Activated CD4-positive, alpha-beta T cell treated with anti-CD3 and anti-CD28 coated beads for 36 hours (primary cell): ENCODE results near the gene IRX4. TPM values are rescaled to one million over a fixed set of nuclear protein-coding genes. Genes with fewer than 3 reads are reported as not detected.
"Not testable (repeated sequence)": the region's sequence is repeated elsewhere in the genome, so short reads cannot be mapped to it uniquely, and the experiment has no call there.

Source experiments
- ATAC-seq: fragments of 200-7000 bp; cut with Tn5 transposase; one replicate; pipeline ENCODE4 v1.10.0; 2021; ENCODE audit warnings: mild to moderate bottlenecking, moderate library complexity
- CTCF ChIA-PET: fragments of 350-600 bp; sonication (Branson Sonifier 250); formaldehyde crosslinking; loops from one replicate; lab custom pipeline; 2021; ENCODE audit warnings: antibody characterized with exemption; lab: Charles Lee
- POLR2A ChIA-PET: fragments of 350-600 bp; sonication (Branson Sonifier 250); formaldehyde crosslinking; loops from one replicate; lab custom pipeline; 2021; ENCODE audit warnings: antibody characterized with exemption, inconsistent platforms; lab: Charles Lee
- DNase-seq: peaks from one replicate; pipeline ENCODE4 v3.0.0-alpha.2; 2020
- H3K27ac Mint-ChIP-seq: one replicate; pipeline ENCODE4 v1.8.0; 2021; ENCODE audit warnings: mixed read lengths
- H3K27me3 Mint-ChIP-seq: one replicate; pipeline ENCODE4 v1.8.0; 2021; ENCODE audit warnings: mixed read lengths
- H3K36me3 Mint-ChIP-seq: one replicate; pipeline ENCODE4 v1.8.0; 2021; ENCODE audit warnings: low read depth, mixed read lengths
- H3K4me1 Mint-ChIP-seq: one replicate; pipeline ENCODE4 v1.8.0; 2021; ENCODE audit warnings: mixed read lengths
- H3K4me3 Mint-ChIP-seq: one replicate; pipeline ENCODE4 v1.8.0; 2021; ENCODE audit warnings: mild to moderate bottlenecking, moderate library complexity, mixed read lengths
- H3K9me3 Mint-ChIP-seq: one replicate; pipeline ENCODE4 v1.8.0; 2021; ENCODE audit warnings: low read depth, mixed read lengths
- intact Hi-C, 2 experiments: fragments of 100-400 bp; cut with DNase I in 1 of 2; cut with micrococcal nuclease in 1 of 2; formaldehyde crosslinking; loops; one replicate each; pipeline versions ENCODE4 v1.14.2 to v1.15.1; 2022 to 2024; cut with DNase I, micrococcal nuclease
- total RNA-seq, 2 experiments: library from RNA; stranded (reverse); gene quantifications; one replicate each; pipeline ENCODE4 v1.2.3, GENCODE V29; 2021

Gene IRX4
- total RNA-seq, 2 experiments from 2014 or later: not detected

DNA sequence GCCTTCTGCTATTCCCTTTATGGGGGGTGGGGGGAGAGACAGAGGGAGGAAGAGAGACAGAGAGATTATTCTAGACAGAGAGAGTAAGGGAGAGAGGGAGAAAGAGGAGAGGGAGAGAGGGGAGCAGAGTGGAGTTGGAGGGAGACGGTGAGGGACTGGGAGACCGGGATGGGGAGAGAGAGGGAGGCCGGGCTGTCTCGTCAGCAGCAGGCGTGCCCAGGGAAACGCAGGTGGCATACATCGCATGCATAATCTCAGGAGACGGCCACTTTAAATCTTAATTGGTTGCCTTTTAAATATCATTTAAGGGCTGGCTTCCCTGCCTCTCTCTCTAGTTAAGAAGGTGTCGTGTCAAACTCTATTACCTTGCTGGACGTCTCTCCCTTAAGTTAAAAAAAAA is 8.4 kb downstream of the IRX4 start:
- no peaks in the 10 kb centered on the region for H3K9me3 Mint-ChIP-seq
- H3K27ac Mint-ChIP-seq: no peak overlapping the region
- H3K27me3 Mint-ChIP-seq: peaks cover 30% of the 10 kb centered on the region
- POLR2A ChIA-PET: no interaction called here
- DNase-seq: no peak
- no peaks in the 10 kb centered on the region for H3K36me3 Mint-ChIP-seq
- no peak for ATAC-seq
- no peak overlapping the region for H3K4me3 Mint-ChIP-seq
- intact Hi-C loops: no loop called here
- H3K4me1 Mint-ChIP-seq: peaks cover 8% of the 10 kb centered on the region
- CTCF ChIA-PET: no interaction called here

DNA sequence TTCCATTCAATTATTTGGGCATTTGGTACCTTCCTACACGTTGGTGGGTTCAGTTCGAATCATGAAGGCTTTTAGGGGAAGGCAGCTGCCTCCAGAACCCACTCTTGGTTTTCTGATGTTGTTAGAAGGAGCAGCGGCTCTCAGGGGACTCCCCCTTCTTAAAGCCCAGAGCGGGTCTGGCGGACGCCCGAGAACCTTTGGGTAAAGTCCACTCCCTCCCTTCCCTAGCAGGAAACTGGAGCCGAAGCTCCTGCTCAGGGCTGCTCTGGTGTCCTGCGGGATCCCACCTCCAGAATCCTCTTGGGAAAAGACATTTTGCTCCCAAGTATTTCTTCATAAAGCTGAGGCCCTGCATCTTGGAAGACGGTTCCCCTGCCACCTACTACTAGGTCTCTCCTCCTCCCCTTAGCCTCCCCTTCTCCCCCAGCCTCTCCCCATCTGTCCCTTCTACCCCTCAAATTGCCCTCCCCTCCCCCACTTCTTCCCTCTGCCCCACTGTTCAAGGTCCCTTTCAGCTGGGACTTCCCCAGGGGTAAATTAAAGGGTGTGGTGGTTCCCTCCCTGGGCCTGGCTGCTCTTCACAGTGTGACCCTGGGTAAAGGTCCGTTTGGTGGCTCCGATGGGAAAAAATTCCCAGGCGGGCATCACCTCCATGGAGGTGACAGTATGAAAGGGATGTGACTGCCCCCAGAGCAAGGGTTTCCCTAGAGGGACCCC is 9.3 kb downstream of the IRX4 start:
- Mint-ChIP-seq H3K27ac (no peak overlapping the region), H3K4me1 (peaks cover 8% of the 10 kb centered on the region), H3K36me3 (no peaks in the 10 kb centered on the region), H3K9me3 (no peaks in the 10 kb centered on the region), H3K27me3 (peaks cover 28% of the 10 kb centered on the region), H3K4me3 (no peak overlapping the region)
- CTCF ChIA-PET: no interaction called here
- DNase-seq (no peak), ATAC-seq (no peak)
- intact Hi-C loops: no loop called here
- POLR2A ChIA-PET: no interaction called here

DNA sequence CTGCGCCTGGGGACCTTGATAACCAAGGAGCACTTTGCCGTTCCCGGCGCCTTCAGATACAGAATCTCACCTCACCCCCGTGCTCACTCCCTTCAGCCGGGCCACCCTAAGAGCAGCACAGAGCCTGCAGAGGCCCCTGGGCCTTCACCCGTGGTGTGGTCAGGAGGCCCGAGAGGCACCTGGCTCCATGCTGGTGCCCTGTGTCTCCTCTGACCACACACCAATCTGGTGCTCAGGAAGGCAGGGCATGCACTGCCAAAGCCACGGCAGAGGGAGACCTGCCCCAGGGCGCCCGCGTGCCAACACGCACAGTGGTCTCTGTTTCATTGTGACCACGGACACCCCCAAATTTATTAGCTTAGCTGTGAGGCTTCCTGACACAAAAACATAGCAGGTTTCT is 11.3 kb downstream of the IRX4 start:
- ChIA-PET POLR2A (no interaction called here), CTCF (no interaction called here)
- ATAC-seq: no peak
- Mint-ChIP-seq H3K36me3 (no peaks in the 10 kb centered on the region), H3K4me1 (peaks cover 5% of the 10 kb centered on the region), H3K4me3 (no peak overlapping the region), H3K27ac (no peak overlapping the region), H3K9me3 (no peaks in the 10 kb centered on the region), H3K27me3 (peaks cover 27% of the 10 kb centered on the region)
- intact Hi-C loops: no loop called here
- DNase-seq: no peak

DNA sequence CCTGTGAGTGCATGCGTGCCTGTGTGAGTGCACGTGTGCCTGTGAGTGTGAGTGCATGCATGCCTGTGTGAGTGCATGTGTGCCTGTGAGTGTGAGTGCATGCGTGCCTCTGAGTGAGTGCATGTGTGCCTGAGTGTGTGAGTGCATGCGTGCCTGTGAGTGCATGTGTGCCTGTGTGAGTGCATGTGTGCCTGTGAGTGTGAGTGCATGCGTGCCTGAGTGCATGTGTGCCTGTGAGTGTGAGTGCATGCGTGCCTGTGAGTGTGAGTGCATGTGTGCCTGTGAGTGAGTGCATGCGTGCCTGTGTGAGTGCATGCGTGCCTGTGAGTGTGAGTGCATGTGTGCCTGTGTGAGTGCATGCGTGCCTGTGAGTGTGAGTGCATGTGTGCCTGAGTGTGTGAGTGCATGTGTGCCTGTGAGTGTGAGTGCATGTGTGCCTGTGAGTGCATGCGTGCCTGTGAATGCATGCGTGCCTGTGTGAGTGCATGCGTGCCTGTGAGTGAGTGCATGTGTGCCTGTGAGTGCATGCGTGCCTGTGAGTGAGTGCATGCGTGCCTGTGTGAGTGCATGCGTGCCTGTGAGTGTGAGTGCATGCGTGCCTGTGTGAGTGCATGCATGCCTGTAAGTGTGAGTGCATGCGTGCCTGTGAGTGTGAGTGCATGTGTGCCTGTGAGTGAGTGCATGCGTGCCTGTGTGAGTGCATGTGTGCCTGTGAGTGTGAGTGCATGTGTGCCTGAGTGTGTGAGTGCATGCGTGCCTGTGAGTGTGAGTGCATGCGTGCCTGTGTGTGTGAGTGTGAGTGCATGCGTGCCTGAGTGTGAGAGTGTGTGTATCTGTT is 12.1 kb downstream of the IRX4 start:
- CTCF ChIA-PET, ATAC-seq, H3K4me1 Mint-ChIP-seq, POLR2A ChIA-PET, intact Hi-C loops, DNase-seq, H3K27ac Mint-ChIP-seq, H3K36me3 Mint-ChIP-seq, H3K9me3 Mint-ChIP-seq, H3K4me3 Mint-ChIP-seq: not testable (repeated sequence)
- H3K27me3 Mint-ChIP-seq: peaks cover 24% of the 10 kb centered on the region

DNA sequence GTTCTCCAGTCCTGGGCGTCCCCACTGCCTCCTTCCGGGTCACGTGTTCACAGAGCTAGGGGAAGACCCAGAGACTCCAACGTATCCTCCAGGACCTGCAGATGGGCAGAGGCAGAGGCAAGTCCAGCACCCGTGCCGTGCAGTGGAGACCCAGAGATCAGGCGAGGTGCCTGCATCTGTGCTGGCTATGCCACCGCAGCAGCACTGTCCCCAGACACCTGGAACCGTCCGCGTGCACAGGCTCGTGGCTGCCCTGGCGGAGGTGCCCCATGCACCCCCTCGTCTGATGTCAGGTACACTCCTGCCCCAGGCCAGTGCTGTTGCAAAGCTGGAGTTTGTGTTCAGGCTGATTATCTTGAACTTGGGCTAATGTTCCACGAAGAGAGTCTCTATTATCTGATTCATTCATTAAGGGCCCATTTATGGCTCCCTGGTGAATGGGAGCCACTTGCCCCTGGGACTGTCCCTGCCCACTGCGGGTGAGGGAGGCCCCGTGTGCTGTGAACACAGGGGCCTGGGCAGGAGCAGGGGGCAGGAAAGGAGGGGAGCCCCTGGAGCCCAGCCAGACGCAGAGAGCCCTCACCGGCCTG is 13.7 kb downstream of the IRX4 start:
- no peak for ATAC-seq
- Mint-ChIP-seq H3K27ac (no peak overlapping the region), H3K4me1 (no peaks in the 10 kb centered on the region), H3K36me3 (no peaks in the 10 kb centered on the region), H3K4me3 (no peak overlapping the region), H3K9me3 (no peaks in the 10 kb centered on the region), H3K27me3 (peaks cover 22% of the 10 kb centered on the region)
- ChIA-PET POLR2A (no interaction called here), CTCF (no interaction called here)
- DNase-seq: no peak
- intact Hi-C loops: no loop called here

DNA sequence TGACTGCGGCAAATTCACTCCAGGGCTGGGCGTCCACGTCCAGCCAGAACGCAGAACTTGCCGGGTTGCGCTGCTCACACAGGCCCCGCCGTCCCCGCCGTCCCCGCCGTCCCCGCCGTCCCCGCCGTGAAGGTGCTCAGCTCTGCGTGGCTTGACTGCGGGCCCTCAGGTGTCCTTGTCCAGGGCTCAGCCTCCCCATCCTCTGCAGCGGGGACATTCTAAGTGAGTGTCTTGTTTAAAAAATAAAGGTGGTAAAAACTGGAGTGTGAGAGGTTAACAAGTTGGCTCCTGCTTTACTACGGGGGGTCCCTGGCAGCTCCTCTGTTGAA is 14.9 kb downstream of the IRX4 start:
- Mint-ChIP-seq H3K4me3 (no peak overlapping the region), H3K27ac (no peak overlapping the region), H3K9me3 (no peaks in the 10 kb centered on the region), H3K36me3 (no peaks in the 10 kb centered on the region), H3K4me1 (no peaks in the 10 kb centered on the region), H3K27me3 (peaks cover 18% of the 10 kb centered on the region)
- POLR2A ChIA-PET: no interaction called here
- ATAC-seq (no peak), DNase-seq (no peak)
- intact Hi-C loops: no loop called here
- CTCF ChIA-PET: no interaction called here

DNA sequence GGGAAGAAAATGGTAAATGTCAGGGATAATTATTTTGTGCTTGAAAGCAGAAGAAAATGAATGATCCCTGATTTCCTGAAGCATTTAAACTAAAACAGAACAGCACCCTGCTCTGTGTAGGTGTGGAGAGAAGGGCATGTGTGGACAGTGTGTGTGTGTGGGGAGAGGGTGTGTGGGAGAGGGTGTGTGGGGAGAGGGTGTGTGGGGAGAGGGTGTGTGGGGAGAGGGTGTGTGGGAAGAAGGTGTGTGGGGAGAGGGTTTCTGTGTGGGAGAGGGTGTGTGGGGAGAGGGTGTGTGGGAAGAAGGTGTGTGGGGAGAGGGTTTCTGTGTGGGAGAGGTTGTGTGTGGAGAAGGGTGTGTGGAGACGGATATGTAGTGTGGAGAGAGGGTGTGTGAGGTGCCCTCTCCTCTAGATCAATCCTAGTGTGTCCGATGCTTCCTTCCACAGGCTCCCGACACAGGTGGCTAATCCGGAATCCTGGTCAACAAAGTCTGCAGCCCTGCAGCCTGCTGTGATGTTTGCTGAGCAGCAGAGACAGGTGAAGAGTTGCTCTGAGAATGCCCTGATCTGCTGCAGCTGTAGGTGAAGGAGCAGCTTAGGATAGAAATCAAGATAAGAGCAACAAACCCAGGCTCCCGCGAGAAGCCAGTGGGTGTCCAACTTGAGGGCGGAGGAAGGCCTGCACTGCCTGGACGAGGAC is 15.5 kb downstream of the IRX4 start:
- POLR2A ChIA-PET: no interaction called here
- H3K36me3 Mint-ChIP-seq: no peaks in the 10 kb centered on the region
- DNase-seq: no peak
- peaks cover 16% of the 10 kb centered on the region for H3K27me3 Mint-ChIP-seq
- H3K4me3 Mint-ChIP-seq: no peak overlapping the region
- H3K9me3 Mint-ChIP-seq: no peaks in the 10 kb centered on the region
- no peaks in the 10 kb centered on the region for H3K4me1 Mint-ChIP-seq
- intact Hi-C loops: no loop called here
- ATAC-seq: no peak
- H3K27ac Mint-ChIP-seq: no peak overlapping the region
- CTCF ChIA-PET: no interaction called here

DNA sequence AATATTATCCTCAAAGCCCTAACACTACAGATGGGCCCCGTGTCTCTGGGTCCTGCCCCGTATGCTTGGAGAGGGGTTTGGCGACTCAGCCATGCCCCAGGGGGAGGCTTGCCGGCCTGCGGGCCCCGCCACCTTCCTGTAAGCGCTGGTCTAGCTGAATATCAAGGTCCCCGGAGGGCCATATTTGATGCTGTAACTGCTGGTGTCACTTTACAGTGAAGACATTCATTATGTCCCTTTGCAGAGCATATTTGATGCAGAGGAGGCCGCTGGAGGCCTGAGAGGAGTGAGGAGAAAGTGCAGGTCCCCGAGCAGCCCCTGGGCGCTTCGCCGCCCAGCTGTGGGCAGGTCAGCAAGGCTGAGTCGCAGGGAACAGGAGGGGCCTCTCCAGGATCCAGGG is 16.8 kb downstream of the IRX4 start:
- ATAC-seq: no peak
- intact Hi-C loops: no loop called here
- Mint-ChIP-seq H3K27ac (no peak overlapping the region), H3K4me3 (no peak overlapping the region), H3K27me3 (peaks cover 16% of the 10 kb centered on the region), H3K36me3 (no peaks in the 10 kb centered on the region), H3K9me3 (no peaks in the 10 kb centered on the region), H3K4me1 (no peaks in the 10 kb centered on the region)
- no peak for DNase-seq
- ChIA-PET POLR2A (no interaction called here), CTCF (no interaction called here)

DNA sequence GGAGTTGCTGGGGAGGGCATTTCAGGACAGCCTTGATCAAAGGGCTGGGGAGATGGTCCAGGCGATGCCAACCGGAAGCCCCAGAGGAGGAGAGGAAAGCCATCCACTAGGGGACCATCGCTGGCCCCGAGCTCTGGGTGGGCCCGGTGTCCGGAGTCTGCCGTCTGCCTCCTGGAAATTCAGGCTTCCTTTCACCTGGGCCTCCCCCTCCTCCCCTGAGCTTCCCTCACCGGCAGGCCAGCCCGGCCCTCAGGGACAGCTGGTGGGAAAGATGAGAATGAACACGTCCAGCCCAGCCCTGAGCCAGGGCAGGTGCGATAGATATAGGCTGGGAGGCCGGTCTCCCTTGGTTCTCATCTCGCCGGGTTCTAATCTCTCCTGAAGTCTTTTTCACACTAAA is 17.2 kb downstream of the IRX4 start:
- no peaks in the 10 kb centered on the region for H3K4me1 Mint-ChIP-seq
- intact Hi-C loops: no loop called here
- H3K27ac Mint-ChIP-seq: no peak overlapping the region
- ChIA-PET CTCF (no interaction called here), POLR2A (no interaction called here)
- no peaks in the 10 kb centered on the region for H3K9me3 Mint-ChIP-seq
- ATAC-seq (no peak), DNase-seq (no peak)
- no peak overlapping the region for H3K4me3 Mint-ChIP-seq
- no peaks in the 10 kb centered on the region for H3K36me3 Mint-ChIP-seq
- H3K27me3 Mint-ChIP-seq: peaks cover 16% of the 10 kb centered on the region

DNA sequence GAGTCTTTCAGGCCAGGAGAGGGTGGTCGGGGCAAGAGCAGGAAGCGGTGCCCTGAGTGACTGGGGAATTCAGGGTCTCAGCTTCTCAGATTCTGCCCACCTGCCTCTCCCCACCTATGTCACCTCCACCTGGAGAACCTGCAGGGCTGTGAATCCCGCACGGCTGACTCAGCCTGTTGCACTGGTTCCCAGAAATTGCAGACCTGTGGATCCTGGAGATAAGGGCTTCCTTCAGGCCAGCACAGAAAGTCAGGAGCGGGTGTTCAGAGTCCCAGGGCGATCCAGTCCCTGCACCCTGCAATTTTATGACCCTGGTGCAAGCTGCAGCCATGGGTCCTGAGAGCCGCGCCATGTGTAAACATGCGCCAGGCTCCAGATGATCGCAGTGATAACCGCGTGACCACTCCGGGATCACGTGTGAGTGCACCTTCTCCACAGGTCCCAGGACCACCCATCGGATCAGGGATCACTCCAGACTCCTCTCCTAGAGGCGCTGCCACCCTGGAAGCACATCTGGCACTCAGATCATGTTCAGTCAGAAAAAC is 17.8 kb downstream of the IRX4 start:
- ATAC-seq (no peak), DNase-seq (no peak)
- Mint-ChIP-seq H3K4me1 (no peaks in the 10 kb centered on the region), H3K4me3 (no peak overlapping the region), H3K9me3 (no peaks in the 10 kb centered on the region), H3K27ac (no peak overlapping the region), H3K27me3 (peaks cover 16% of the 10 kb centered on the region), H3K36me3 (no peaks in the 10 kb centered on the region)
- POLR2A ChIA-PET: no interaction called here
- intact Hi-C loops: no loop called here
- CTCF ChIA-PET: no interaction called here

DNA sequence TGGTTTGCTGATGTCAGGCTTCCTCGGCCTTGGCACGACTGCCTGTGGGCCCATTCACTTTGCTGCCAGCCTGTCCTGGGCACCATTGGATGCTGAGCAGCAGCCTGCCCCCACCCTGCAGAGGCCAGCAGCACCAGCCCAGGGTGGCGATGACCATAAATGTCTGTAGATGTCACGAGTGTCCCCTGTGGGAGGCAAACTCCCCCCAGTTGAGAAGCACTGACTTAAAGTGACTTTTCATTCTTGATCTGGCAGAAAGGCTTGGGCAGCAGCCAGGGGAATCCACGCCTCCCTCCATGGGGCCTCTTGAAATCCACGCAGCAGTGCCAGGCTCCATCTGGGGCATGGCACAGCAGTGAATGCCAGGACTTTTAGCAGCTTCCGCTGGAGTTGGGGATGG is 21.8 kb downstream of the IRX4 start:
- Mint-ChIP-seq H3K9me3 (no peaks in the 10 kb centered on the region), H3K27me3 (peaks cover 13% of the 10 kb centered on the region), H3K27ac (no peak overlapping the region), H3K36me3 (no peaks in the 10 kb centered on the region), H3K4me3 (no peak overlapping the region), H3K4me1 (no peaks in the 10 kb centered on the region)
- intact Hi-C loops: no loop called here
- ATAC-seq (no peak), DNase-seq (no peak)
- ChIA-PET CTCF (no interaction called here), POLR2A (no interaction called here)
